GDM1 (cell line): Measurements from ENCODE around the gene FGD6.

ENCODE experiments used
- DNase-seq: peaks from one replicate; lab custom pipeline; 2025; lab: John Stamatoyannopoulos, UW

The FGD6 gene

GRCh38 chr12:95083938-95084337 is 133.3 kb downstream of the FGD6 start:
- no peak for DNase-seq

DNA sequence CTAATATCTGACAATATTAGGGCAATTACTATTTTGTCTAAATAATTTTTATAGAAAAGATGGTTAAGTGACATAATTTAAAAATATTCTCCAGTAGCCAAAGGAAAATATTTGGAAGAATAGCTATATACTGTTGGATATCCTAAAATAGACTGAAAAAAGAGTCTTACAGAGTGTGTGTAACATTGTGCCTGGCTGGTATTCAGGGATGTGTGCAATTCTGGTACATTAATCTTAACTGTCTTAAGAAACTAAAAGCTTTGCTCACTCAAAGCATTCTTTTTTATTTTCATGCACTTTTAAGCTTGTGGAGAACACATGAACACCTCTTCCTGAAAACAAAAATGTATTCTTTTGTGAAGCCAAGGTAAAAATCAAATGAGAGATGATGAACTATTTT is 133.8 kb downstream of the FGD6 start:
- DNase-seq, result no peak

DNA sequence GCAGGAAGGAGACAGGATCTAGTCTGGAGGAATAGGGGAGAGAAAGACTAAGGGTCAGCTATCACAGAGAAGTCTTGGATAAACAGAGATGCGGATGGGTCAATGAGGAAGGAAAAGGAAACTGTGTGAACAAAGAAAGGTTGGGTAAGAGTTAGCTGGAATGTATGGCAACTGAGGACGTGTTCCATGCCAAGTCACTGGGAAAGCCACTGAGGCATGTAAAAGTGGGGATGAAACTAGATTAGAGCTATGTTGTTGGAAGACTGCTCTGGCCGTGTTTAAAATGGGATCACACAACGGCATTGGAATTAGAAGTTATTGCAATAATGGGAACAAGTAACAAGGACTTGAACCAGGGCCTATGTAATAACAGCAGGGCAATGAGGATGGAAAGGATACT is 139.9 kb downstream of the FGD6 start:
- DNase-seq, result no peak

GRCh38 chr12:95074766-95075165 is 142.5 kb downstream of the FGD6 start:
- DNase-seq, result no peak

DNA sequence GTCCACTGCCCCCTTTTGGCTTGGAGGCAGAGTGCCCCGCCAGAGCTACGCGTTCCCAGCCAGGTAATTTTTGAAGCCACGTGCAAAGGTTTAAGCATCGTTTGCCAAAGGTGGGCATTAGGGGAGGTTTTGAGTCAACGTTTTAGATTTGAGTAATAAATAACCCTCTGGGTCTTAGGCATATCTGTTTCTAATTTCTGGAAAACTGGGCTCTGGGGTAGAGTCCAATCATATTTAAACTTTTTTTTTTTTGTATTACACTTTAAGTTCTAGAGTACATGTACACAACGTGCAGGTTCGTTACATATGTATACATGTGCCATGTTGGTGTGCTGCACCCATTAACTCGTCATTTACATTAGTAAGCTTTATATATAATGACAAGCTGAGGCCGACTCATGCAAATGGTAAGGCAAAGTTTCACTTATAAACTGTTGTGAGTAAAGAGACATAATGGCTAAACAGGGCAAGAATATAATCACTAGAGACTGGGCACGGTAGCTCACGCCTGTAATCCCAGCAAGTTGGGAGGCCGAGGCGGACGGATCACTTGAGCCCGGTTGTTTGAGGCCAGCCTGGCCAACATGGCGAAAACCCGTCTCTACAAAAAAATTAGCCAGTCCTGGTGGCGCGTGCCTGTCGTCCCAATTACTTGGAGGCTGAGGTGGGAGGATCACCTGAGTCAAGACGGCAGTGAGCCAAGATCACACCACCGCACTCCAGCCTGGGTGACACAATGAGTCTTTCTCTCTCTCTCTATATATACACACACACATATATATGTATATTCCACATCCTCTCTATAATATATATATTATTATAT is 143.4 kb downstream of the FGD6 start:
- DNase-seq, result no peak

- peak; percentile 92 for DNase-seq
Observed at GRCh38 chr12:95072900-95073697, 144.2 kb downstream of the FGD6 start, which contains the start of gene NR2C1. Gene NR2C1, minus strand, starts transcription at chr12:95073618. Its CDS starts 6,234 bp downstream, at chr12:95067384.

GRCh38 chr12:95070378-95070777 is 146.9 kb downstream of the FGD6 start:
- DNase-seq, result no peak

- DNase-seq, result no peak
Observed at GRCh38 chr12:95066091-95066855, 151.0 kb downstream of the FGD6 start.

GRCh38 chr12:95060951-95061350 is 156.3 kb downstream of the FGD6 start:
- no peak for DNase-seq

DNA sequence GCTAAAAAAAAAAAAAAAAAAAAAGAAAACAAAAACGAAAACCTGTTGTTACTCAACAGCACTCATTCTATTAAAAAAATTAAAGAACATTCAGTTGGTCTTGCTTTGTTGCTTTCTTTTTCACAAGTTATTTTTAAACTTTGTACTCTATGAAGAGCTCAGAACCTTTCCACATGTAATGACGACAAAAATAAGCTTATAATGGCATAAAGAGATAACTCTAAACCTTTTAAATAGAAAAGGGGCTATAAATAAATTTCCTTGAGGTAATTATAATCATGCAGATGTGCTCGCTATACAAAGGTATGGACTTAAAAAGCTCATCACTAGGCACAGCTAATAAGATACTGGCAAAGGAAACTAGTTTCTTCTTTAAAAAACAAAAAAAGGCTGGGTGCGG is 157.3 kb downstream of the FGD6 start:
- no peak for DNase-seq

- DNase-seq, result no peak
Observed at GRCh38 chr12:95057424-95057823, 159.8 kb downstream of the FGD6 start.

GRCh38 chr12:95055057-95055456 is 162.2 kb downstream of the FGD6 start:
- DNase-seq, result no peak

DNA sequence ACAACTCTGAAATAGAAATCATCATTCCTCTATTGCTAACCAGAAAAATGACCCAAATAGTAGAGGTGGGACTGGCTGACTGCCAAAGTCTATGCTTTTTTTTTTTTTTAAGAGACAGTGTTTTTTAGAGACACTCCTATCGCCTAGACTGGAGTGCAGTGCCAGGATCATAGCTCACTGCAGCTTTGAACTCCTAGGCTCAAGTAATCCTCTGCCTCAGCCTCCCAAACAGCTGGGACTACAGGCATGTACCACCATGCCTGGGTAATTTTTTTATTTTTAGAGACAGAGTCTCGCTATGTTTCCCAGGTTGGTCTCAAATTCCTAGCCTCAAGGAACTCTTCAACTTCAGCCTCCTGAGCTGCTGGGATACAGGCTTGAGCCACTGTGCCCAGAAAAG is 163.1 kb downstream of the FGD6 start:
- DNase-seq, result no peak

- DNase-seq, result no peak
Observed at GRCh38 chr12:95051241-95051640, 166.0 kb downstream of the FGD6 start.

DNA sequence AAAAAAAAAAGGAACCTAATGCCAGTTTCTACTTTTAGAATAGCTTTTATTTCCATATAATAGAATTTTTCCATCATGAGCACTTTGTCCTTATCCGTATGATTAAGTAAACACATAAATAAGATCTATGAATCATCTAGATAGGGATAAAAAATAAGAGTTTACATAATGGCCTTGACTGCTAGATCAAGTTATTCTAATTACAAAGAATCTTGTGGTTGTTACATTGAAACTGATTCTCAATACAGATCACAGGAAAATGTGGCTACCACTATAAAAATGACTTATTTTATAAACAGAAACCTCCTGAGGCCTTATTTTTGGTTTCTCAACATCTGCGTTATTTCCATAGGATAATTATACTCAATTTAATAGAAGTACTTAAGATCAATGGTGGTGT is 179.4 kb downstream of the FGD6 start:
- DNase-seq, result no peak

DNA sequence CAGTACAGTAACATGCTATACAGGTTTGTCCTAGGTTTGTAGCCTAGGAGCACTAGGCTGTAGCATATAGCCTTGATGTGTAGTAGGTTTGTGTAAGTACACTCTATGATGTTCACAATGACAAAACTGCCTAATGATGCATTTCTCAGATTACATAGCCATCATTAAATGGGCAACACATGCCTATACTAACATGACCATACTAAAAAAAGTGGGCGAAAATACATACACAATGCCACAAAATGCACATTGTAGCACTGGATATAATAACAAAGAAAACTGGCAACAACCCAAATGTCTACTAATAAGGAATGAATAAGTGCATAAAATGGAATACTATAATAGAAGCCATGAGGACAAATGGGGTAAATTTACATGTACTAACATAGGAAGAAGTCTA is 182.5 kb downstream of the FGD6 start:
- no peak for DNase-seq
